Ovary (tissue), 9 donors: Measurements from ENCODE around the gene CASP3. TPM values are rescaled to one million over a fixed set of nuclear protein-coding genes. Genes with fewer than 3 reads are reported as not detected.

Source experiments
- DNase-seq, 5 donors: peaks; one replicate each; pipeline ENCODE4 v3.0.0-alpha.2; 2019 to 2020
- H3K27ac ChIP-seq, 2 donors: fragments of 200-600 bp; one replicate each; pipeline versions ENCODE4 v1.5.1 to v1.8.0; 2019 to 2022
- H3K27me3 ChIP-seq: fragments of 200-600 bp; one replicate; pipeline ENCODE4 v1.8.0; 2022
- H3K36me3 ChIP-seq: fragments of 200-600 bp; sonication (generic); one replicate; pipeline ENCODE4 v1.5.1; 2019
- H3K4me1 ChIP-seq: one replicate; pipeline ENCODE4 v1.8.1; 2013; ENCODE audit warnings: mild to moderate bottlenecking, moderate library complexity; ENCODE audit not compliant: insufficient read depth
- H3K4me3 ChIP-seq: fragments of 200-600 bp; sonication (generic); one replicate; pipeline ENCODE4 v1.5.1; 2017
- H3K9me3 ChIP-seq, 2 donors: fragments of 200-600 bp in 1 of 2; sonication (generic) in 1 of 2; one replicate each; pipeline versions ENCODE4 v1.5.1 to v1.8.1; 2013 to 2019; ENCODE audit warnings: mild to moderate bottlenecking in 1 of 2, moderate library complexity in 1 of 2
- CTCF ChIP-seq, 3 donors: fragments of 450-650 bp in 2 of 3; fragments of 200-600 bp in 1 of 3; IDR thresholded peaks; one replicate each; pipeline versions ENCODE4 v1.5.1 to v1.8.0; 2016 to 2022; ENCODE audit warnings: antibody characterized with exemption in 3 of 3, mild to moderate bottlenecking in 1 of 3
- EP300 ChIP-seq: sonication (generic); formaldehyde crosslinking; IDR thresholded peaks from one replicate; pipeline ENCODE4 v1.6.1; 2017; ENCODE audit warnings: antibody characterized with exemption
- POLR2A ChIP-seq: fragments of 450-650 bp; IDR thresholded peaks from one replicate; pipeline ENCODE4 v1.6.1; 2017; ENCODE audit warnings: antibody characterized with exemption, mild to moderate bottlenecking, moderate library complexity
- WGBS, 3 donors: extraction: QIAGEN DNeasy Blood & Tissue Kit in 1 of 3; methylation state at CpG; one replicate each; pipeline versions ENCODE4 v1.1.5 to v1.1.7; 2013 to 2017; 5-methylcytosine and 5-hydroxymethylcytosine counted together
- intact Hi-C, 4 donors: fragments of 100-400 bp; cut with DNase I; formaldehyde crosslinking; loops; one replicate each; pipeline versions ENCODE4 v1.11.0 to v1.15.1; 2022 to 2023
- polyA plus RNA-seq, 2 donors: library from polyadenylated mRNA; stranded (reverse); fragments of 200-250 nt in 1 of 2; fragments of 350-450 nt in 1 of 2; fragmentation: Illumina TruSeq in 1 of 2; extraction: RNeasy Lipid Tissue Mini Kit (QIAGEN cat#74804) in 1 of 2; gene quantifications; one replicate each; pipeline ENCODE4 v1.2.3, GENCODE V29; 2013 to 2014
- total RNA-seq, 7 donors: library from RNA; depleted of rRNA in 2 of 7; stranded (reverse); fragments of >200 nt in 2 of 7; fragmentation: NEBNext Ultra II Directional in 3 of 7; extraction: Animal tissue kit (Norgen Biotek cat#: 25700) in 3 of 7; gene quantifications; one replicate each; pipeline versions ENCODE4 v1.1.0 to v1.2.4, GENCODE V29; 2016 to 2023
- donor health status: DM: no; HTN: no; CAD: no; lungs with moderate emphysema.
- donor health status: DM: no; HTN: no; CAD: no.
- donor health status: Bipolar disorder and iron deficiency.
- donor health status: DM: yes; HTN: yes; CAD: no.
- donor health status: DM: no; HTN: no; CAD: no.
- donor health status: DM: yes; HTN: yes; CAD: no.

The CASP3 gene
- total and polyA plus RNA-seq, 9 donors, result 8.9 to 14.0 (median 11.7) TPM

GRCh38 chr4:184694412-184694956 is 45.2 kb upstream of the CASP3 start:
- Histone ChIP-seq H3K27ac (no peak overlapping the region), H3K36me3 (no peaks in the 10 kb centered on the region), H3K4me1 (no peaks in the 10 kb centered on the region), H3K27me3 (no peaks in the 10 kb centered on the region), H3K4me3 (no peak overlapping the region), H3K9me3 (no peaks in the 10 kb centered on the region)
- no peak for DNase-seq
- intact Hi-C loops, result no loop called here
- TF ChIP-seq POLR2A, result no peak

GRCh38 chr4:184693056-184693455 is 43.8 kb upstream of the CASP3 start:
- Histone ChIP-seq H3K9me3 (no peaks in the 10 kb centered on the region), H3K4me3 (no peak overlapping the region), H3K36me3 (no peaks in the 10 kb centered on the region), H3K4me1 (no peaks in the 10 kb centered on the region), H3K27ac (no peak overlapping the region), H3K27me3 (no peaks in the 10 kb centered on the region)
- WGBS, 3 donors, result 30 to 35% (median 33%) methylated on average over 5 of the region's 5 CpGs
- intact Hi-C loops, result no loop called here
- TF ChIP-seq EP300, result no peak
- no peak for TF ChIP-seq CTCF (IDR thresholded peaks at IDR 0.05)
- no peak for TF ChIP-seq POLR2A
- DNase-seq, result no peak

GRCh38 chr4:184689681-184690080 is 40.4 kb upstream of the CASP3 start:
- TF ChIP-seq EP300, result no peak
- no peak for TF ChIP-seq CTCF (IDR thresholded peaks at IDR 0.05)
- no peak for TF ChIP-seq POLR2A
- no peaks in the 10 kb centered on the region for H3K4me1 ChIP-seq
- no peak overlapping the region for H3K4me3 ChIP-seq
- H3K27me3 ChIP-seq, result no peaks in the 10 kb centered on the region
- DNase-seq, result no peak
- 57 to 59% (median 58%) methylated on average over 5 of the region's 5 CpGs for WGBS, 3 donors
- no peaks in the 10 kb centered on the region for H3K36me3 ChIP-seq
- H3K9me3 ChIP-seq, result no peaks in the 10 kb centered on the region
- intact Hi-C loops, result no loop called here
- H3K27ac ChIP-seq, result no peak overlapping the region

- TF ChIP-seq POLR2A (no peak), EP300 (no peak), CTCF (IDR thresholded peaks at IDR 0.05) (no peak)
- DNase-seq, result no peak
- 76 to 81% (median 80%) methylated on average over 11 of the region's 11 CpGs for WGBS, 3 donors
- Histone ChIP-seq H3K4me1 (no peaks in the 10 kb centered on the region), H3K27ac (no peak overlapping the region), H3K9me3 (no peaks in the 10 kb centered on the region), H3K36me3 (no peaks in the 10 kb centered on the region), H3K27me3 (no peaks in the 10 kb centered on the region), H3K4me3 (no peak overlapping the region)
- intact Hi-C loops, result no loop called here
Observed at GRCh38 chr4:184688447-184688846, 39.2 kb upstream of the CASP3 start.

GRCh38 chr4:184688005-184688404 is 38.8 kb upstream of the CASP3 start:
- no peak overlapping the region for H3K4me3 ChIP-seq
- intact Hi-C loops, result no loop called here
- H3K27me3 ChIP-seq, result no peaks in the 10 kb centered on the region
- no peaks in the 10 kb centered on the region for H3K36me3 ChIP-seq
- H3K9me3 ChIP-seq, result no peaks in the 10 kb centered on the region
- no peak for DNase-seq
- TF ChIP-seq EP300, result no peak
- TF ChIP-seq CTCF (IDR thresholded peaks at IDR 0.05), result no peak
- TF ChIP-seq POLR2A, result no peak
- no peak overlapping the region for H3K27ac ChIP-seq
- H3K4me1 ChIP-seq, result no peaks in the 10 kb centered on the region
- WGBS, 3 donors, result 49 to 56% (median 50%) methylated on average over 3 of the region's 3 CpGs
